Bronchial smooth muscle cell (primary cell): ENCODE results near the gene AZIN2. TPM values are rescaled to one million over a fixed set of nuclear protein-coding genes. Genes with fewer than 3 reads are reported as not detected.

Experiments
- total RNA-seq: library from RNA; depleted of rRNA; stranded (reverse); fragments of >200 nt; gene quantifications from 2 replicates; pipeline ENCODE4 v1.2.1, GENCODE V29; 2014

AZIN2 gene
- 5.2 and 6.0 TPM in 2 replicates for total RNA-seq

GRCh38 chr1:33080885-33081553, at the start of gene AZIN2:
AZIN2 (plus strand) TSS chr1:33081153; CDS start chr1:33082250, 1,097 bp downstream.

DNA sequence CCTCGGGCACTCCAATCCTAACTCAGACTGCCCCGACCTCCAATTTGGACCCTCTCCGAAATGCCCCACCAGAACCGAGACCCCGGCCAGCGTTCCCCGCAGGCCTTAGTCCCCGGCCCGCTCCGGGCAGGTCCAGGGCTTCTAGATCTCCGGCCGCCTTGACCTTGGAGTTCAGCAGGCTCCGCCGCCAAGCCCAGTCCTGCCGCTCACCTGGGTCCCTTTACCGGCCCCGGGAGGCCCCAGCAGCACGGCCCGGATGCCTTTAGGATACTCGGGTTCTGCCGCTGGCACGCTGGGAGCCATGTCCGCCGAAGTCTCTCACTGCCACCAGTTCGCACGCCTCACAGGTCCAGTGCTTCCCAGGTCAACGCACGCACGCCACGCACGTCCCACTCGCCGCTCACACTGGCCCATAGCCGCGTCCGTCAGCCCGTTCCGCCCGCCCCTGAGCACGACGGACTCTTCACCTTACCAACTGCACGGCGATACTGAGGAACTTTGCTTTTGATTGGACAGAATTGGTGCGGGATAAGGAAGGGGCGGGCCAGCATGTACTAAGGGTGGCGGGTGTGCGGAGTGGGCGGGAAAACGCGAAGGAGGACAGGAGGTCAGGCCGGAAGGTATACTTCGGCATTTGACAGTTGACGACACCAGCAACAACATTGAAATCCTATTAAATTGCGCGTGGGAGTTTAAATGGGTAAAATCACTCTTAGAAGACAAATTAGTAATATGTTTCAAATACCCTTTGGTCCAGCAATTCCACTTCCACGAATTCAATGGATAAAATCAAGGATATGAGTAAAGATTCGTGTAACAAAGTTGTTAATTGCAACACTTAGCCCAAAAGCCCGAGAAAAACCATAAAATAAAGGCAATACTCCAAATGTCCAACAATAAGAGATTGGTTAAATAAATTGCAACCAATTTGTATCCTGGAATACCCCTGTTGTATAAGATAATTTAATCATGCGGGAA, 44.1 kb upstream of the AZIN2 start, which contains the start of gene AK2:
Gene AK2 (minus strand): TSS at position 358 of the 978 bp plus-strand sequence. CDS start 55 bp downstream, at position 303.

Other genes starting within 250 kb of the AZIN2 start
- 4.6 and 17.1 TPM in 2 replicates for gene FNDC5, start 210.2 kb upstream of the AZIN2 start, total RNA-seq
- gene HPCA, start 194.7 kb upstream of the AZIN2 start, total RNA-seq: 0.43 TPM in 1 of 2 replicates, not detected in the other
- 27.9 and 55.5 TPM in 2 replicates for gene TMEM54, start 179.8 kb upstream of the AZIN2 start, total RNA-seq
- 8.5 and 12.5 TPM in 2 replicates for gene RNF19B, start 116.3 kb upstream of the AZIN2 start, total RNA-seq
- gene AK2, start 44.3 kb upstream of the AZIN2 start, total RNA-seq: 32.3 and 50.4 TPM in 2 replicates
- gene TRIM62, start 100.9 kb downstream of the AZIN2 start, total RNA-seq: 2.0 and 3.1 TPM in 2 replicates
- 3.1 and 3.2 TPM in 2 replicates for gene ZNF362, start 175.3 kb downstream of the AZIN2 start, total RNA-seq
- gene A3GALT2, start 239.9 kb downstream of the AZIN2 start, total RNA-seq: not detected in 2 replicates